NCI-H2107 (cell line): ENCODE data around the gene NR1I3.
"Not testable (repeated sequence)": the region's sequence is repeated elsewhere in the genome, so short reads cannot be mapped to it uniquely, and the experiment has no call there.

Source experiments
- DNase-seq: peaks from one replicate; lab custom pipeline; 2025; lab: John Stamatoyannopoulos, UW

The NR1I3 gene

DNA sequence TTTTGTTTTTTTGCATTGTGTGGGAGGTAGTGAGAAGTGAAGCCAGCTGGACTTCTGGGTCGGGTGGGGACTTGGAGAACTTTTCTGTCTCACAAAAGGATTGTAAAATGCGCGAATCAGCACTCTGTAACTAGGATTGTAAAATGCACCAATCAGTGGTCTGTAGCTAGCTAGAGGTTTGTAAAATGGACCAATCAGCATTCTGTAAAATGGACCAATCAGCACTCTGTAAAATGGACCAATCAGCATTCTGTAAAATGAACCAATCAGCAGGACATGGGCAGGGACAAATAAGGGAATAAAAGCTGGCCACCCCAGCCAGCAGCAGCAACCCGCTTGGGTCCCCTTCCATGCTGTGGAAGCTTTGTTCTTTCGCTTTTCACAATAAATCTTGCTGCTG lies 12.1 kb upstream of the NR1I3 start:
- DNase-seq: not testable (repeated sequence)

DNA sequence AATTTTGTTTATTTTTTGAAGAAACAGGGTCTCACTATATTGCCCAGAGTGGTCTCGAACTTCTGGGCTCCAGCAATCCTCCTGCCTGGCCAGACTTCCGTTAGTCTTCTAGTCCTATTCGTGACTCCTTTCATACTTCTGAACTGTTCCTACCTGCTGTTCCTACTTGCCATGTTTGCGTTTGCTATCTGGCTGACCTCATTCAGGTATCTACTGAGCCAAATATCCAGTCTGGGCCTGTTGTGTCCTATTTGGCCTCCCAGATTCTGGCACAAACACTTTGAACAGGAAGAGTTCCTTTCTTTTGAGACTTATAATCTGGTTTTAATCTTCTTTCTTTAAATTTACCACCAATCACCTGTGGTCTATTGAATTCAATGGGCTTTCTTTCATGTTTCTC lies 6.9 kb upstream of the NR1I3 start:
- DNase-seq: no peak

DNA sequence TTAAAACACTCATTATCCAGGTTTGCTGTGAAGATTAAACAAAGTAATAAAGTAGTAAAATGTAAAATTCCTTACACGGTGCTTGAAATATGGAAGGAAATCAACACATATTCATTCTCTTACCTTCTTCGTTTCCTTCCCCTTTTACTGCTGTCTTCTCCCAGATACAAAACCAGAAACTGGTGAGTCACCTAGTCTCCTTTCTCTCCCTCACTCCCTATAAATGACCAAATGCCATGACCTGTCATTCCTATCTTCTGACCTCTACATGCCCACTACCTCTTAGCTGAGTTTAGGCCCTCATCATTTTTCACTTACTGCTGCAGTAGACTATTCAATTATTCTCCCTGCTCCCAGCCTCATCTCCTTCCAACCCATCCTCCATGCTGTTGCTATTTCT lies 4.3 kb upstream of the NR1I3 start:
- no peak for DNase-seq

DNA sequence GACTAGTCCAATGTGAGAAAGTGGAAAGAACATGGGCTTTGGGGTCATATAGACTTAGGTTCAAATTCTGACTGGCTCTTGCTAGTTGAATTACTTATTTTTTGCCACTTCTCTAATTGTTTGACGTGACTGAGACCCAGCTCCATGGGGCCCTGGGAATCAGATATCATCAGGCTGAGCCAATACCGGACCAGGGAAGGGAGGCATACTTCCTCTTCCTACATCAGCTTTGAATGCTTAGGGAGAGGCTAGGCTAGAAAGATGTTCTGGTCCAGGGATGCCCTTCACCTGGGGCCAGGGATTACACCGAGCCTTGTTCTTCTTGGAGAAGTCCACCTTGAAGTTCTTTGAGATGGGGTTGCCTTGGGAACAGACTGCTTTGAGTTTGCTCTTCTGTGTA lies 3.7 kb upstream of the NR1I3 start:
- no peak for DNase-seq

DNA sequence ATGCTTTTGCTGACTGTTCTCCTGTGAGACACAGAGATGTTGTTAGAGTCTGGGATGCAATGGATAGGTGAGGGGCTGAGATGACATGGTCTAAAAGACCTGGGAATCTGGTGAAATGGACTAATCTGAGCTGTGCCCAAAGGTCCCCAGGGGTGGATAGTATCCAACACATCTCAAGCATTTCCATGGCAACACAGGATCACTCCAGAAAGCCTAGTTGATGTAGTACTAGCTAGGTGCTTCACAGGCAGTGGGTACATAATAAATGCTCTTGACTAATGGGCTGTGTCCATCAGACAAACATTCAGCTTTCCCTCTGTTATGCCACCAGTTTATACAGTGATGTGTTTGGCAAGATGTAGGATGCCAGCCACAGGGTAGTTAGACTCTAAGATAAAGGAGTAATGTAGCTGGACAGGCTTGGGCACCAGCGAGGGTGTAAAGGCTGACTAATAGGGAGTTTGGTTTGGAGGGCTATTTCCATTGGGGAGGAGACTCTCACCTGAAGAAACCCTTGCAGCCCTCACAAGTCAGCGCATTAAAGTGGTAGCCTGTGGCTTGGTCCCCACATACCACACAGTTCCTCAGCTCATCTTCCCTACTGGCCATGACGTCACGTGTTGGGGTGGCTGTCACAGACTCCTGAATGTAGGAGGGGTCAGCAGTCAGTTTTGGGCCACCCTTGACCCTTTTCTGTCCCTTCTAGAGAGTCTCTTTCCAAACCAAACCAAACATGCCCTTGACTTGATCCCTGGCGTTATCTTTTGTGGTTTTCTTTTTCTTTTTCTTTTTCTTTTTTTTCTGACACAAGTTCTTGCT lies 1.8 kb downstream of the NR1I3 start:
- DNase-seq: no peak

DNA sequence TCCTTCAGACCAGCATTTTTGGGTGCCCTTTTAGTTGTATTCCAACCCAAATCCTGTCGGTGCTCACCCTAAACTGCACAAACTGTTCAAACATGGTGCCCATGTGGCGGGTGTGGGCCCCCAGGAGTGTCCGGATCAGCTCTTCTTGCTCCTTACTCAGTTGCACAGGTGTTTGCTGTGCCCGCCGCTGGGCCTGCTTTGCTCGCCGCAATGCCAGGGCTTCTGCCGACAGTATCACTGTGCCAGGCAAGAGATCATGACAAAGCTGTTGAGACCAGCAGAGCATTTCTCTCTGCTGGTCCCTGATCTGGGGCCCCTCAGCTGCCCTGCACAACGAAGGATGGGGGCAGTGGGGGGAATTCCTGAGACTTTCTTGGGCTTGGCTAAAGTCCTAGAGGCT lies 4.9 kb downstream of the NR1I3 start:
- no peak for DNase-seq

DNA sequence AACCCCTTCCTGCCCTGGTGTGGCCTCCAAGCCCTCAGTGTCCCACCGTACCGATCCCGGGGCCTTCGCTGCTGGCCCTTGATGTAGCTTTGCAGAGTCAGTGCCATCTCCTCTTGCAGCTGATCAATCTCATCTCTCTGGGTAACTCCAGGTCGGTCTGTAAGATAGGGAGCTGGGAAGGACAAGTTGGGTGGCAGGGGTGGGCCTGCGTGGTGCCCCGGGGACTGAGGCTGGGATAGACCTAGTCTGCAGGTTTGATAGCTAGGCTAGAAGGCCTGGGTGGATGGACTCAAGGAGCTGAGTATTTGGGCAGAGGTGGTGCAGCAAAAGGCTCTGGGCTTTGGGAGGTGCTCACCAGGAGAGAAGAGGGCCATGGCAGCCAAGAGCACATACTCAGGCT lies 7.2 kb downstream of the NR1I3 start:
- DNase-seq: no peak

DNA sequence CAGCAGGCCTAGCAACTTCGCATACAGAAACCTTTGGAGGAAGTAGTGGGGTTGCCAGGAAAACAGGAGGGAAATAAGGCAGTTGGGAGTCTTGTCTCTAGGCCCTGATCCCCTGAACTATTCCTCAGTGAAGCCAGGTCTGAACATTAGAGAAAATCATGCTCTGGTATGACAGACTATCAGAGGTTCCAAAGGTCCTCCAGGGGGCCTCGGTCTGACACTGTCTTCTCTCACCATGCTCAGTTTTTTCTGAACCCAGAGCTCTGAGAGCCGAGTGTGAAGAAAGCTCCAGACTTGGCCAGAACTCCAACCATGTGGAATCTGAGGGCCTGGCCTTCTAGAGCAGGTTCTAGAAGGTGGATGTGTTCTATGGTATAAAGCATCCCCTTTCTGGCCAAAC lies 8.1 kb downstream of the NR1I3 start:
- DNase-seq: no peak

DNA sequence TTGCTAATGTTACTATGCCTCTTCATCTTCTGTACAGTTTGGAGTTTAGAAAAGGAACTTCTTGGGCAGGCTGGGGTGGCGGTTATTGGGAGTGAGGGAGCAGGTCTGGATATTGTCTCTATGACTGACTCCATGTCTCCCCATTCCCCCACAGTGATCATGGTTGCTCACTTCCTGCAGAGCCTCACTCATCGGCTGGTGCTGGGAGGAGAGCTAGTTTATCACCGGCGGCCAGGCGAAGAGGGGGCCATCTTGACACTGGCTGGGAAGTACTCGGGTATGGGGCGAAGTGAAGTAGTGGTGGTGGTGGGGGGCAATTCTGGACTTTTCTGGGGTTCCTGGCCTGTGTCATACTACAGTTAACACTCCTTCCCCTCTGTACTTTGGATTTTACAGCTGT lies 10.0 kb downstream of the NR1I3 start:
- no peak for DNase-seq

DNA sequence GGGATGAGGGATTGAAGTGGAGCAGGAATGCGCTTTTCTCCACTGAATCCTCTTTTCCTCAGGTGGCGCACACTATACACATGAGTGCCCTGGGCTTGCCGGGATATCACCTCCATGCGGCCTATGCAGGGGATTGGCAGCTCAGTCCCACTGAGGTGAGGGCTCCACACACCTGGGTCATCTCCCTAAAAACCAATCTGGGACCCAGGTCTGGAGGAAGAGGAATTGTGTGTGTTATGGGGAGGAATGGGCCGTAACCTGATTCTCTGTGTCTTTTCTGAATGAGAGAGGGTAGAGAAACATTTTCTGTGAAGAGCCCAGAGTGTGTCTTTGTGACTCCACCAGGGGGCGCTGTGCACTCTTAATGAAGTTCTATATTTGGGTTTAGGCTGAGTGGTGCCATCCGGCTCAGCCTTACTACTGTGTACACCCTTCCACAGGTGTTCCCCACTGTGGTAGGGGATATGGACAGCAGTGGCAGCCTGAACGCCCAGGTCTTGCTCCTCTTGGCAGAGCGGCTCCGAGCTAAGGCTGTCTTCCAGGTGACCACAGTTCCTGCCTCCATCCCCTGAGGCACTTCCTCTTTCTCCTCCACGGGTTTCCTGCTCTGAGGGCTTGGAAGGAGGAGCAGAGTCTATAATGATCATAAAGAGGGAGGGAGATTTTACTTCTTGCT lies 10.7 kb downstream of the NR1I3 start:
- DNase-seq: peak; percentile 76

DNA sequence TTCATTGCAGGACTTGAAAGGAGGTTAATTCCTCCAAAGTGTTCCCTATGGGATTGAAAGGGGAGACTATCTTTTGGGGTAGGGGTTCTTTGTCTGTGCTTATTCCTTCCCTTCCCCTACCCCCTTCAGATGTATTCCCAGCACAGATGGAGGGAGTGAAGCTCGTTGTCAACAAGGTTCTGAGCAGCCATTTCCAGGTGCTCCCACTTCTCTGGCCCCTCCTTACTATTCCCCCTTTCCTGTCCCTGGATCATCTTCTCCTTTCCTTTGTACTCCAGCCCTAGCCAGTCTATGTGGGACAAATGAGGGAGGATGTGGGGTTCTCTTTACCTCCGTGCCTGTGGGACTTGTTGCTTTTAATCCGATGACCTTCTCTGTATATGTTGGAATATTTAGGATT lies 11.2 kb downstream of the NR1I3 start:
- DNase-seq: no peak

DNA sequence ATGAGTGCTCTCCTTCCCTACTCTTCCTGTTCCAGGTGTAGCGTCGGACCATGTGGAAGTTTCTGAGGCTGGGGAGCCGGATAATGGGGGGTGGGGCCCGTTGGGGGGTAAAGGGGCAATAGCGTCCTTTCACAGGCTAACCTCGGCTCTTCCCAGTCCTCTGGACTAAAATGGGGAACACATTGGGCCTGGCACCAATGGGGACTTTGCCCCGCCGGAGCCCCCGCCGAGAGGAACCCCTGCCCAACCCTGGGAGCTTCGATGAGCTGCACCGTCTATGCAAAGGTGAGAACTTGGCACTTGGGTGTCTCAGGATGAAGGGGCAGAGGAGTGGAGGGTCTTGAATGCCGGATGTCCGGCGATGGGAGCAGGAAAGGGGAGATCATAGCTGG lies 11.7 kb downstream of the NR1I3 start:
- DNase-seq: no peak

DNA sequence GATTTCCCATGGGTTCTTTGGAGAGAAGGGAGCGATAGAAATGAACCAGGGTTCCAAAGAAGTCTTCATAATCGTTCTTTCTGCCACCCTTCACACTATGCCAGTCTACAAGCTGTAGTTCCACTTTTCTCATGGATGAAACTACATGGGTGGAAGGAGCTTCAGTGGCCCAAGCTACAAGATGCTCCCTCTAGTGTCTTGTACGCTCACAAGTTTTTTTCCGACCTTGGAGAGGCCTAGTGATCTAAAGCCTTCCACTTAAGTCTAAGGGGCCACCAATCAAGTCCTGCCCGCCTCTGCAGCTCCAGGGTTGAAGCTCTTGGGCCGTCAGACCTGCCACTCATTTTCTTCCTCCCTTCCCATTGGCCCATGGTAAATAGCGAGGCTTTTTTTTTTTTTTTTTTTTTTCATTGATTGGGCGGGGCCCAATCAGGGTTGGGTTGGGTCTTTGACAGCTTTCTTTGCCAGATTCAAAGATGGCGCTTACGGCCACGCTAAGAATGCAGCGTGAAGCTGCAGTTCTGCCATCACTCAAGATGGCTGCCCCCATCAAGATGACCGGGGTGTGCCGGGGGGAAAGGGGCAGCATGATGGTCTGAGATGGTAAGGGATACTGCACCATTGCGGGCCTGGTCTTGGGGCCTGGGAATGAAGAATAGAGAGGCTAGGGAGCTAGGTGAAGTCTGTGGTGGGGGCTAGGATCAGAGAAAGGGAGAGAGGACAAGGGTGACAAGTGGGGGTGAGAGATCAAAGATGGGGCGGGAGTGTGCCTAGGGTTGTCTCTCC lies 12.3 kb downstream of the NR1I3 start, which contains the start of gene TOMM40L:
Gene TOMM40L, plus strand, starts transcription at position 527 of the 786 bp plus-strand sequence. CDS start 430 bp downstream, outside the sequence.
- peak; percentile 96 for DNase-seq

DNA sequence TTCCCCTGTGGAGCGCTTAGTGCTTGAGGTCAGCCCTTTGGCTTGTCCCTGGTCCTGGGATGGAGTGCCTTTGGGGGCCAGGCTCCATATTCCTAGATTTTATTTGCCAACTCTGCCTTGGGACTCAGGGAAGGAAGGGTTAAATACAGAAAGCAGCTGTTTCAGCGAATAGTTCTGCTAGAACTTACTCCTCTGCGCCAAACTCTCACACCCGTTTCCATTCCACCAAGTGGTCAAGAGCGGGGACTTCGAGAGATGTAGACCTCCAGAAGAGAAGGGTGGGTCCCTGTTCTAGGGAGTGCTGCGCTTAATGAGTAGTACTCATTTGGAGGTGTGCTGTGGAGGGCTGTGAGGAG lies 12.8 kb downstream of the NR1I3 start:
- no peak for DNase-seq

DNA sequence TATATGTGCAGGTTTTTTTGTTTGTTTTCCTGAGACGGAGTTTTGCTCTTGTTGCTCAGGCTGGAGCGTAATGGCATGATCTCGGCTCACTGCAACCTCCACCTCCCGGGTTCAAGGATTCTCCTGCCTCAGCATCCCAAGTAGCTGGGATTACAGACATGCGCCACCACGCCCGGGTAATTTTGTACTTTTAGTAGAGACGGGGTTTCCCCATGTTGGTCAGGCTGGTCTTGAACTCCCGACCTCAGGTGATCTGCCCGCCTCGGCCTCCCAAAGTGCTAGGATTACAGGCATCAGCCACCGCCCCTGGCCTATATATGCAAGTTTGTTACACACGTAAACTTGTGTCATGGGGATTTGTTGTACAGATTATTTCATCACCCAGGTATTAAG lies 13.3 kb downstream of the NR1I3 start:
- DNase-seq: not testable (repeated sequence)

DNA sequence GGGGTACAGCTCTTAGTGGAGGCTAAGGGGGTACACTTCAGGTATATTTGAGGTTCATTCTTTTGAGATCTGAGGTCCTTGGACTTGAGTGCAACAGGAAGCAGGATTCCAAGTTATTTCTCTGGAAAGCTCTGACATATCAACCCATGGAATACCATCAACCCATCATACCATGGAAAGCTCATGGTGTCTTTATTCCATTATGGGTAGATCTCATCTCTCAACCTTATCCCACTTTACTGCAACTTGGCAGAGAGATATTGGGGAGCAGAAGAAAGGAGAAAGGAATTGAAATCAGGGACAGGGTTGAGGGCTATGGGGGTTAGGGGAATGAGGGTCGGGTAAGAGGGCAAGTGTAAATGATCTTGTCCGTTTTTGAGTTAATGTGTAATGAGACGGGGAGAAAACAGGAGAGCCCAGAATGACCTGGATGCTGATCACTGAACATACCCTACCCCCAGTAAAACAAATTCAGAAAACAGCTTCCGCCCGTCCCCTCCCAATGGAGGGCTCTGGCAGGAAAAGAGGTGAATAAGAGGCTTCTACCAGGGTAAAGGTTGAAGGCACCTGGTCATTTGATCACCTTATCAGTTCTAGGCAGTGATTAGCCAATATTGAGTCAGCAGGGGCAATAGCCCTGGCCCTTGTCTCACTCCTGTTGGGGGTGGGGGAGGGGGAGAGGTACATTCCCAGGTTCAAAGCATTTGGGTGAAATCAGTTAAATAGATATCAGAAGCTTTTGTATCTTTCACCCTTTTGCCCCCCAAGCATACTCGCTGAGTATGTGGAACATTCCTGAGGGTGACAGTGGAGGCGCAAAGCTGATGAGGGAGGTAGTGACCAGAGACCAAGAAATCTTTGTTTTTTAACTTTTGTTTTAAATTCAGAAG lies 14.0 kb downstream of the NR1I3 start:
- no peak for DNase-seq

DNA sequence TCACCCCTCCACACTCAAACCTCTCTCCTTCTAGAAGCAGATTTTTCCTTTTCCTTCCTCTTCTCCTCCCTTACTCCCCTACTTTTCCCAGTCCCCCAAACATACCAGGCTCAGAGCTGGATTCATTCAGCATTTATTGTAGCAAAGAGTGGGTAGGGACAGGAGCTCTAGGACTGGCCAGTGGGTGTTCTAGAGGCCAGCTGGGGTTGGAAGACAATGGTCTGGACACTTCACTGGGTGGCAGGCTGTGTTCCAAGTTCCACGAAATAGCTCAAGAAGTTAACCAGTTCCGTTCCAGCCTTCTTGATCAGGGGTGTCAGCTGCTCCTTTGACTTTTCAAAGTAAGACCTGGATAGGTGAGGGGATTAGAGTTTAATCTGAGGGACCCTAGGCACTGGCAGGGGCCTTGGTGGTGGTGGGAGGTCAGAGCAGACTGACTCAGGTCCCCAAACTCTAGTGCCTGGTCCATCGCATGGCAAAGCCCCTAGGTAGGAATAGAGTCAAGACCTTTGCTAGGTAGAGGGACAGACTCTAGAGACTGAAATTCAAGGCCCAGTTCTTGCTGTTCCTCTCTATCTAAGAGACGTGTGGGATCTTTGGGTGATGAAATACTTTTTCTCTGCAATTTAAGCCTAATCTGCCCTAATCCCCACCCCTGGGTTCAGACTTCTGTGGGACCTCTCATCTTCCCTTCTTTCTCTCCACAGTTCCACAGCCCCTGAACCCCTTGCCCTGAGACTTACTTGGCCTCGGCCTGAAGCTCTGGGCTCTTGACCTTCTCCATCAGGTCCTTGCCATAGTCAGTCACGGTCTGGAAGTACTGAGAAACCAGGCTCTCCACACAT lies 15.6 kb downstream of the NR1I3 start:
- DNase-seq: no peak

DNA sequence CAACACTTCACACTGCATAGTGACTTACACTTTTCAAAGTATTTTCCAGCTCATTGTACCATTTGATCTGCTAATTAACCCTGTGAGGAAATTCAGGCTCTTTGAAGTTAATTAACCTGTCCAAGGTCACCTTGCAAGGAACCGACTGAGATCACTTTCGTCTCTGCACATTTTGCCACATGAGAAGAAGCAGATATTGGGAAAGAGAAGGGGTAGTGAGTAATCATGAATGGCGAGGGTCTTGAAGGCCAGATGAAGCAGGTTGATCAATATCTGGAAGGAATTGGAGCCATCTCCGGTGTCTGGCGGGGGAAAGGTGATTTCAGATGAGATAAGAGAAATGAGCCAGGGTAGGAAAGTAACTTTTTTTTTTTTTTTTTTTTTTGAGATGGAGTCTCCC lies 18.0 kb downstream of the NR1I3 start:
- DNase-seq: no peak

DNA sequence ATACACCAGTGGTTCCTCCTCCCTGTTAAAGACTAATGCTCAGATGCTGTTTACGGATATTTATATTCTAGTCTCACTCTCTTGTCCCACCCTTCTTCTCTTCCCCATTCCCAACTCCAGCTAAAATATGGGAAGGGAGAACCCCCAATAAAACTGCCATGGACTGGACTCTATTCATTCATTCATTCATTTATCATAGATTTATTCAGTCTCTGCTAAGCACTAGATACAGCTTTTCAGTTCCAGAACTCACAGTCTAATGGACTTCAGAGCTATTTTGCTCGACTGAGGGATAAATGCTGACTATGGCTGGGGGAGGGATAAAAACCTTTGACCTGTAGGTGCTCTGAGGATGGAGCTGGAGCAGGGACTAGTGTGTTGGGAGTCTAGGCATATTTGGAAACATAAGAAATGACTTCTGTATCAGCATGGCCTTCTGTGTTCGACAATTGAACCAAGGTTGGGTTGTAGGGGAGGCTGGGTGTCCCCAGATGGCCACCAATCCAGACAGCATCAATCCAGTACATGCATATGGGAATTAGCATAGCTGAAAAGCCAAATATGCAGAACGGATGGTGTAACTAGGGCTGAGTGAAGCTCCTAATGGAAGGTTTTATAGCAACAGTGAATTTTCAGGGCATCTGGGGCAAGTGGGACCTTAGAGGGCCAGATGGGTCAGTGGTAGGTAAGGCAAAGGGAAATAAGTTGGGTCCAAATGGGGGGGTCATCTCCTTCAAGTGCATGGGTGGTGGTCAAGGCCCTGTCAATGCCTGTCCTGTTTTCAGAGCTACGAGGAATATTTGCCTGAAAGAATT lies 18.7 kb downstream of the NR1I3 start:
- DNase-seq: no peak
